Prostate gland (tissue), 2 donors: Measurements from ENCODE around the gene ZNF813. TPM values are rescaled to one million over a fixed set of nuclear protein-coding genes. Genes with fewer than 3 reads are reported as not detected.

Experiments used
- DNase-seq: peaks from one replicate; pipeline ENCODE4 v3.0.0-alpha.2; 2019; ENCODE audit warnings: low spot score
- H3K27ac ChIP-seq, 2 donors: fragments of 200-600 bp; sonication (generic); 2 replicates each; pipeline ENCODE4 v1.5.1; 2017 to 2019
- H3K27me3 ChIP-seq: fragments of 200-600 bp; sonication (generic); replicated peaks from 2 replicates; pipeline ENCODE4 v1.5.1; 2019; ENCODE audit not compliant: insufficient read depth
- H3K36me3 ChIP-seq, 2 donors: fragments of 200-600 bp; sonication (generic); 1 replicate in 1 of 2; 2 replicates in 1 of 2; pipeline versions ENCODE4 v1.5.1 to v1.8.1; 2017 to 2019
- H3K4me1 ChIP-seq: fragments of 200-600 bp; sonication (generic); replicated peaks from 2 replicates; pipeline ENCODE4 v1.5.1; 2019
- H3K4me3 ChIP-seq, 2 donors: fragments of 200-600 bp; sonication (generic); 2 replicates each; pipeline ENCODE4 v1.5.1; 2017 to 2019
- H3K9me3 ChIP-seq: fragments of 200-600 bp; sonication (generic); 2 replicates; pipeline ENCODE4 v1.5.1; 2017
- POLR2A ChIP-seq: fragments of 450-650 bp; IDR thresholded peaks from one replicate; pipeline ENCODE4 v1.6.1; 2016; ENCODE audit warnings: antibody characterized with exemption, mild to moderate bottlenecking
- POLR2AphosphoS5 ChIP-seq: sonication (generic); formaldehyde crosslinking; IDR thresholded peaks from one replicate; pipeline ENCODE4 v1.6.1; 2017; ENCODE audit warnings: antibody characterized with exemption
- WGBS: methylation state at CpG from one replicate; pipeline ENCODE4 v1.1.5; 2018; 5-methylcytosine and 5-hydroxymethylcytosine counted together
- intact Hi-C: fragments of 100-400 bp; cut with DNase I; formaldehyde crosslinking; loops from one replicate; pipeline ENCODE4 v1.14.2; 2022
- total RNA-seq, 2 donors: library from RNA; depleted of rRNA; stranded (reverse); fragments of >200 nt; gene quantifications; one replicate each; pipeline ENCODE4 v1.1.0, GENCODE V29; 2016
- TF ChIP-seq, protein P1 (sequence below), 4 experiments: fragments of 200-600 bp in 2 of 4; fragments of 450-650 bp in 2 of 4; sonication (generic) in 2 of 4; IDR thresholded peaks; 1 replicate in 3 of 4; 2 replicates in 1 of 4; pipeline ENCODE4 v1.5.1; 2016 to 2019; ENCODE audit warnings: antibody characterized with exemption in 4 of 4, mild to moderate bottlenecking in 2 of 4, moderate library complexity in 2 of 4

The ZNF813 gene
- total RNA-seq, 2 donors from 2014 or later = 6.8 to 9.1 TPM

DNA sequence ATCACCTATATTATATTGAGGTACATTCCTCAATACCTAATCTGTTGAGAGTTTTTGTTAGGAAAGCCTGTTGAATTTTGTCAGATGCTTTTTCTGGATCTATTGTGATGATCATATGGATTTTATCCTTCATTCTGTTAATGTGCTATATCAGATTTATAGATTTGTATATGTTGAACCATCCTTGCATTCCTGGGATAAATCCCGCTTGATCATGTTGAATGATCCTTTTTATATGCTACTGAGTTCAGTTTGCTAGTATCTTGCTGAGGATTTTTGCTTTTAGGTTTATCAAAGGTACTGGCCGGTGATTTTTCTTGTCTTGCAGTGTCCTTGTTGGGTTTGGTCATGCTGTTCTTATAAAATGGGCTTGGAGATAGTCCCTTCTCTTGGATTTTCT lies 58.4 kb downstream of the ZNF813 start:
- DNase-seq = no peak
- Histone ChIP-seq H3K36me3 (no peaks in the 10 kb centered on the region), H3K4me3 (no peak overlapping the region), H3K4me1 (peaks cover 7% of the 10 kb centered on the region), H3K27ac (no peak overlapping the region), H3K27me3 (no peaks in the 10 kb centered on the region), H3K9me3 (no peaks in the 10 kb centered on the region)
- 99% methylated on average over 2 of the region's 2 CpGs for WGBS
- TF ChIP-seq POLR2AphosphoS5 = no peak
- no peak for TF ChIP-seq POLR2A
- TF ChIP-seq, protein P1, sequence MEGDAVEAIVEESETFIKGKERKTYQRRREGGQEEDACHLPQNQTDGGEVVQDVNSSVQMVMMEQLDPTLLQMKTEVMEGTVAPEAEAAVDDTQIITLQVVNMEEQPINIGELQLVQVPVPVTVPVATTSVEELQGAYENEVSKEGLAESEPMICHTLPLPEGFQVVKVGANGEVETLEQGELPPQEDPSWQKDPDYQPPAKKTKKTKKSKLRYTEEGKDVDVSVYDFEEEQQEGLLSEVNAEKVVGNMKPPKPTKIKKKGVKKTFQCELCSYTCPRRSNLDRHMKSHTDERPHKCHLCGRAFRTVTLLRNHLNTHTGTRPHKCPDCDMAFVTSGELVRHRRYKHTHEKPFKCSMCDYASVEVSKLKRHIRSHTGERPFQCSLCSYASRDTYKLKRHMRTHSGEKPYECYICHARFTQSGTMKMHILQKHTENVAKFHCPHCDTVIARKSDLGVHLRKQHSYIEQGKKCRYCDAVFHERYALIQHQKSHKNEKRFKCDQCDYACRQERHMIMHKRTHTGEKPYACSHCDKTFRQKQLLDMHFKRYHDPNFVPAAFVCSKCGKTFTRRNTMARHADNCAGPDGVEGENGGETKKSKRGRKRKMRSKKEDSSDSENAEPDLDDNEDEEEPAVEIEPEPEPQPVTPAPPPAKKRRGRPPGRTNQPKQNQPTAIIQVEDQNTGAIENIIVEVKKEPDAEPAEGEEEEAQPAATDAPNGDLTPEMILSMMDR (IDR thresholded peaks at IDR 0.05) = no peak
- intact Hi-C loops = no loop called here

DNA sequence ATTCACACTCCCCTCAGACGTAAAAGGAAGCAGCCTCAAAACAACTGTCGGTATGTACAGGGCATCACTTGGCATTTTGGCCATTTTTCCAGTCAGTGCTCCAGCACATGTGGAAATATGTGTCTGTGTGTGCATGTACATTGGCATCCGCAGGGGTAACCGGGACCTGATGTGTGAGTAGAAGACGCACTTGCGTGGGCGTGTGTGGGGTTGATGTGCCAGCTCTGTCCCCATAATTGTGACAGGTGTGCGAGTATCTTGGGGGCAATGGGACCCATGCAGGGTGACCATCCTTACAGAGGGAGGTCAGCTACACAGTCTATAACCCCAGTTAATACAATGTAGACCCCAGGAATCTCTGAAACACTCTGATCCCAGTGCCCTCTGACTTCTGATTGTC lies 63.1 kb downstream of the ZNF813 start:
- H3K4me3 ChIP-seq = no peak overlapping the region
- H3K27ac ChIP-seq = no peak overlapping the region
- 97% methylated on average over 8 of the region's 8 CpGs for WGBS
- no peaks in the 10 kb centered on the region for H3K36me3 ChIP-seq
- no peaks in the 10 kb centered on the region for H3K9me3 ChIP-seq
- no peaks in the 10 kb centered on the region for H3K4me1 ChIP-seq
- H3K27me3 ChIP-seq = no peaks in the 10 kb centered on the region
- intact Hi-C loops = no loop called here
- TF ChIP-seq, protein P1 (IDR thresholded peaks at IDR 0.05) = no peak
- TF ChIP-seq POLR2AphosphoS5 (no peak), POLR2A (no peak)
- no peak for DNase-seq

DNA sequence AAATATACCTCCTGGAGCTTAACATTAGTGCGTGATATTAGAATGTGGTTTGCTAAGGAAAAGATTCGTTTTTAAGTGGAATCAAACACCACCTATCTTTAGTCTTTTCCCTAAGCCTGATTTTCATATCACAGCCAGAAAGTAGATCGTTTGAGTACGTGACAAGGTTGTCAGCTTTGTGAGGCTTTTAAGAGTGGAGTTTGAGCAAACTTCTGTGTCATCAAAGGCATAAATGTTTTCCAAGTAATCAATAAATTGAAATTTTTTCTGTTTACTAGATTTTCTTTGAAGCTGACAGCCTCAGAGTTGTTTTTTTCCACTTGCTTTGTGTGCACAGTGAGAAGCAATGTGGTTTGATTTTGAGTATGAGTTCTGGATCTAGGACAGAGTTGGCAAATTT lies 63.9 kb downstream of the ZNF813 start:
- intact Hi-C loops = no loop called here
- no peak overlapping the region for H3K27ac ChIP-seq
- TF ChIP-seq POLR2AphosphoS5 (no peak), POLR2A (no peak)
- TF ChIP-seq, protein P1 (IDR thresholded peaks at IDR 0.05) = no peak
- DNase-seq = no peak
- no peaks in the 10 kb centered on the region for H3K36me3 ChIP-seq
- H3K4me3 ChIP-seq = no peak overlapping the region
- no peaks in the 10 kb centered on the region for H3K4me1 ChIP-seq
- no peaks in the 10 kb centered on the region for H3K27me3 ChIP-seq
- 84% methylated on average over 4 of the region's 4 CpGs for WGBS
- no peaks in the 10 kb centered on the region for H3K9me3 ChIP-seq

DNA sequence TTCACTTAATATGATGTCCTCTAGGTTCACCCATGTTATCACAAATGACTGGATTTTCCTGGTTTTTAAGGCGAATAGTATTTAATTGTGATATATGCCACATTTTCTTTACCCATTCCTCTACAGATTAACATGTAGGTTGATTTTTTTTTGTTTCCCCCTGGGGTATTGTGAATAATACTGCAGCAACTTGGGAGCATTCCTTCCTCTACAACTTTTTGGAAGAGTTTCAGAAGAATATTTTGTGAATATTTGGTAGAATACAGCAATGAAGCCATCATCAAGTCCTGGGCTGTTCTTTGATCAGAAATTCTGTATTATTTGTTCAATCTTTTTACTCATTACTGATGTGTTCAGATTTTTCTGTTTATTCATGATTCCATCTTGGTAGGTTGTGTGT lies 64.8 kb downstream of the ZNF813 start:
- H3K9me3 ChIP-seq = no peaks in the 10 kb centered on the region
- H3K4me1 ChIP-seq = no peaks in the 10 kb centered on the region
- no peaks in the 10 kb centered on the region for H3K27me3 ChIP-seq
- no peaks in the 10 kb centered on the region for H3K36me3 ChIP-seq
- no peak overlapping the region for H3K27ac ChIP-seq
- 96% methylated on average over 1 of the region's 1 CpG for WGBS
- intact Hi-C loops = no loop called here
- TF ChIP-seq POLR2A = no peak
- TF ChIP-seq, protein P1 (IDR thresholded peaks at IDR 0.05) = no peak
- no peak for TF ChIP-seq POLR2AphosphoS5
- H3K4me3 ChIP-seq = no peak overlapping the region
- no peak for DNase-seq

DNA sequence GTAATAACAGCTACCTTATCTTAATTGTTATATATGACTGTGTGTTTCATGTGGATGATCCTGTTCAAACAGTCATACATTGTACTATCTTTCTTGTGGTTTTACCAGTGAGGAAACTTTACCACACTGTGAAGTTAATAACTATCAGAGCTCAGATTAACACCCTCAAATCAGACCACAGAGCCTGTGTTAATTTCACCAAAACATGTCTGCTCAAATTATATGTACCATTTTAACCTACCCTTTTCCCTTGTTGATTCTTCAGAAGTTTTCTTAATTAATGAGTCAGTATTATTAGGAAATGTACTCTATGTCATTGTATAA lies 68.7 kb downstream of the ZNF813 start:
- no peaks in the 10 kb centered on the region for H3K9me3 ChIP-seq
- no peak overlapping the region for H3K4me3 ChIP-seq
- no peak for TF ChIP-seq POLR2AphosphoS5
- TF ChIP-seq, protein P1 (IDR thresholded peaks at IDR 0.05) = no peak
- TF ChIP-seq POLR2A = no peak
- intact Hi-C loops = no loop called here
- H3K27me3 ChIP-seq = no peaks in the 10 kb centered on the region
- H3K4me1 ChIP-seq = no peaks in the 10 kb centered on the region
- no peaks in the 10 kb centered on the region for H3K36me3 ChIP-seq
- DNase-seq = no peak
- no peak overlapping the region for H3K27ac ChIP-seq
